Measurements from ENCODE around the gene ATP2A3. TPM values are rescaled to one million over a fixed set of nuclear protein-coding genes. Genes with fewer than 3 reads are reported as not detected.

The ATP2A3 gene
- total RNA-seq, 4 donors from 2014 or later = 142 to 300 (median 208) TPM

GRCh38 chr17:4006165-4006589 lies 41.9 kb upstream of the ATP2A3 start:
- TF ChIP-seq EP300 (IDR thresholded peaks at IDR 0.05; ENCODE audit: low read depth) = no peak
- no peak for DNase-seq
- Histone ChIP-seq H3K27me3 (no peaks in the 10 kb centered on the region), H3K4me3 (no peak overlapping the region), H3K4me1 (peaks cover 8 to 23% (median 15%) of the 10 kb centered on the region in 4 donors), H3K9me3 (no peaks in the 10 kb centered on the region), H3K27ac (no peak overlapping the region), H3K36me3 (peaks cover 0 to 42% (median 18%) of the 10 kb centered on the region in 4 donors)
- in situ Hi-C loops (cut with MboI; ENCODE audit: low pct_ligation_motif_present in 1 of 4, low pct_unique_long_range_greater_than_20kb in 1 of 4, low sequenced_read_pairs in 3 of 4) = loop anchor here in 1 of 4 donors (10.0 kb wide), 1 partner anchor 71 kb away; no protein-coding TSS in a partner anchor
- 83 to 100% methylated on average over 1 to 12 of the region's 12 CpGs for WGBS, 2 donors (ENCODE audit: low coverage in 1 of 2)
- intact Hi-C loops (cut with DNase I; ENCODE audit: low total_unique reads) = loop anchor here (10.0 kb wide), 3 partner anchors 91 to 271 kb away; partner anchors contain the start of gene P2RX1

DNA sequence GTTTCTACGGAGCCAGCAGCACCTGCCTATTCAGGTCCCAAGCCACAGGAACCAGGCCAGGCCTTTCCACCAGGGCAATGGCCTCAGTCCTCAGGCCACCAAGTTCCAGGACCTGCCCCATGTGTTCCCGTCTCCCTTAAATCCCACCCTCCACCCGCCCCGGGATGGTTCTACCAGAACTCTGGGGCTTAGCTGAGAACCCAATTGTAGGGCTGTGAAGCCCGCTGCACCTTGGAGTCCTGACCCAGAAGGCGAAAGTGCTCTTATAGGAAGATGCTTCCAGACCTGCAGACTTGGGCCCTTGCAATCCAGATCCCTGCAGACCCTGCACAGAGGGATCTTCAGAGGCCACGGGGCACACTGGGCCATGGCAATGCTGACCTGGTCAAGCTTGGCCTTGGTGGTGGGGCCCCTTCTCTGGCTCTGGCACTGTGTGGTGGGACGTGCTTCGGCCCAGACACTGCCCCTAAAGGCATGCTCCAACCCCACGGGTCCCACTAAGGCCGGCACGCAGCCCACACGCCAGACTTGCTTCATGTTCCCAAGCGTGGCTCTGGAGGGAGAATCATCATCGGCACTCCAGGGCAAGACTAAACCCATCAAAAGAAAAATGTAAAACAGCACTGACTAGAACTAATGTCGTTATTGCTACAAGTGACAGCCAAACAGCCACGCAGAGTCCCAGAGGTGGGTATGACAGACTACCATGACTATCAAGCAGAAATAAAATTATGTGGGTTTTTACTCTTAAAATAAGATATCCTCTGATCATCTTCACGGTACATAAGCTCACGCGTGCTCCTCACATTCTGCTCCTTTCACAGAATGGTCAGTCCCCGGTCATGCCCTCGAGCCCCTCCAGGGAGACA lies 41.3 kb upstream of the ATP2A3 start:
- H3K27me3 ChIP-seq = no peaks in the 10 kb centered on the region
- TF ChIP-seq POLR2A (IDR thresholded peaks at IDR 0.05) (no peak), POLR2AphosphoS5 (IDR thresholded peaks at IDR 0.05) (no peak), EP300 (IDR thresholded peaks at IDR 0.05; ENCODE audit: low read depth) (no peak)
- TF ChIP-seq, protein P1, sequence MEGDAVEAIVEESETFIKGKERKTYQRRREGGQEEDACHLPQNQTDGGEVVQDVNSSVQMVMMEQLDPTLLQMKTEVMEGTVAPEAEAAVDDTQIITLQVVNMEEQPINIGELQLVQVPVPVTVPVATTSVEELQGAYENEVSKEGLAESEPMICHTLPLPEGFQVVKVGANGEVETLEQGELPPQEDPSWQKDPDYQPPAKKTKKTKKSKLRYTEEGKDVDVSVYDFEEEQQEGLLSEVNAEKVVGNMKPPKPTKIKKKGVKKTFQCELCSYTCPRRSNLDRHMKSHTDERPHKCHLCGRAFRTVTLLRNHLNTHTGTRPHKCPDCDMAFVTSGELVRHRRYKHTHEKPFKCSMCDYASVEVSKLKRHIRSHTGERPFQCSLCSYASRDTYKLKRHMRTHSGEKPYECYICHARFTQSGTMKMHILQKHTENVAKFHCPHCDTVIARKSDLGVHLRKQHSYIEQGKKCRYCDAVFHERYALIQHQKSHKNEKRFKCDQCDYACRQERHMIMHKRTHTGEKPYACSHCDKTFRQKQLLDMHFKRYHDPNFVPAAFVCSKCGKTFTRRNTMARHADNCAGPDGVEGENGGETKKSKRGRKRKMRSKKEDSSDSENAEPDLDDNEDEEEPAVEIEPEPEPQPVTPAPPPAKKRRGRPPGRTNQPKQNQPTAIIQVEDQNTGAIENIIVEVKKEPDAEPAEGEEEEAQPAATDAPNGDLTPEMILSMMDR (IDR thresholded peaks at IDR 0.05) = no peak
- H3K4me1 ChIP-seq = peaks cover 8 to 23% (median 15%) of the 10 kb centered on the region in 4 donors
- H3K36me3 ChIP-seq = peaks cover 0 to 40% (median 18%) of the 10 kb centered on the region in 4 donors
- H3K4me3 ChIP-seq = no peak overlapping the region
- 83 to 96% methylated on average over 5 to 21 of the region's 22 CpGs for WGBS, 2 donors (ENCODE audit: low coverage in 1 of 2)
- H3K9me3 ChIP-seq = no peaks in the 10 kb centered on the region
- DNase-seq = no peak
- in situ Hi-C loops (cut with MboI; ENCODE audit: low pct_ligation_motif_present in 1 of 4, low pct_unique_long_range_greater_than_20kb in 1 of 4, low sequenced_read_pairs in 3 of 4) = loop anchor here in 1 of 4 donors (10.0 kb wide), 1 partner anchor 71 kb away; no protein-coding TSS in a partner anchor
- peak overlapping the region in 2 of 4 donors; percentile 76 to 79 for H3K27ac ChIP-seq
- intact Hi-C loops (cut with DNase I; ENCODE audit: low total_unique reads) = loop anchor here (10.0 kb wide), 3 partner anchors 91 to 271 kb away; partner anchors contain the start of gene P2RX1

GRCh38 chr17:4004517-4005295 lies 40.5 kb upstream of the ATP2A3 start:
- Histone ChIP-seq H3K36me3 (peaks cover 0 to 37% (median 16%) of the 10 kb centered on the region in 4 donors), H3K27me3 (no peaks in the 10 kb centered on the region), H3K4me3 (no peak overlapping the region), H3K27ac (peak overlapping the region; percentile 72 to 79 (median 78)), H3K4me1 (peaks cover 8 to 23% (median 15%) of the 10 kb centered on the region in 4 donors), H3K9me3 (no peaks in the 10 kb centered on the region)
- DNase-seq = peak; percentile 78
- WGBS, 2 donors (ENCODE audit: low coverage in 1 of 2) = 25 to 38% methylated on average over 7 to 26 of the region's 44 CpGs
- in situ Hi-C loops (cut with MboI; ENCODE audit: low pct_ligation_motif_present in 1 of 4, low pct_unique_long_range_greater_than_20kb in 1 of 4, low sequenced_read_pairs in 3 of 4) = loop anchor here in 1 of 4 donors (10.0 kb wide), 1 partner anchor 70 kb away; no protein-coding TSS in a partner anchor
- TF ChIP-seq POLR2AphosphoS5 (IDR thresholded peaks at IDR 0.05) (peak in 2 of 3 donors; percentile 67 to 68), POLR2A (IDR thresholded peaks at IDR 0.05) (no peak)
- TF ChIP-seq, protein P1 (IDR thresholded peaks at IDR 0.05) = peak; percentile 94 to 99 (median 97)
- intact Hi-C loops (cut with DNase I; ENCODE audit: low total_unique reads) = loop anchor here (10.0 kb wide), 3 partner anchors 90 to 270 kb away; partner anchors contain the start of gene P2RX1

GRCh38 chr17:4003501-4004421 lies 39.5 kb upstream of the ATP2A3 start:
- peaks cover 0 to 30% (median 12%) of the 10 kb centered on the region in 4 donors for H3K36me3 ChIP-seq
- no peaks in the 10 kb centered on the region for H3K27me3 ChIP-seq
- H3K4me1 ChIP-seq = peaks cover 8 to 23% (median 15%) of the 10 kb centered on the region in 4 donors
- H3K9me3 ChIP-seq = no peaks in the 10 kb centered on the region
- H3K27ac ChIP-seq = peak overlapping the region; percentile 72 to 79 (median 78)
- WGBS, 2 donors (ENCODE audit: low coverage in 1 of 2) = 76 to 77% methylated on average over 12 to 38 of the region's 46 CpGs
- TF ChIP-seq POLR2A (IDR thresholded peaks at IDR 0.05) (peak; percentile 30), POLR2AphosphoS5 (IDR thresholded peaks at IDR 0.05) (peak in 2 of 3 donors; percentile 59 to 64), EP300 (IDR thresholded peaks at IDR 0.05; ENCODE audit: low read depth) (no peak)
- no peak overlapping the region for H3K4me3 ChIP-seq
- peak; percentile 79 for DNase-seq
- intact Hi-C loops (cut with DNase I; ENCODE audit: low total_unique reads) (loop anchor here (10.0 kb wide), 3 partner anchors 89 to 269 kb away; partner anchors contain the start of gene P2RX1), in situ Hi-C loops (cut with MboI; ENCODE audit: low pct_ligation_motif_present in 1 of 4, low pct_unique_long_range_greater_than_20kb in 1 of 4, low sequenced_read_pairs in 3 of 4) (loop anchor here in 1 of 4 donors (10.0 kb wide), 1 partner anchor 69 kb away; no protein-coding TSS in a partner anchor)

Measured in transverse colon (tissue), 4 donors.